Uterus (tissue), 2 donors: Measurements from ENCODE around the gene LDHAL6A.

ENCODE experiments used
- POLR2A ChIP-seq, 2 donors: fragments of 450-650 bp; IDR thresholded peaks; one replicate each; pipeline ENCODE4 v1.6.1; 2016; ENCODE audit warnings: antibody characterized with exemption in 2 of 2, mild to moderate bottlenecking in 1 of 2, moderate library complexity in 1 of 2
- TF ChIP-seq, protein P1 (sequence below), 4 experiments: fragments of 200-600 bp in 2 of 4; fragments of 450-650 bp in 2 of 4; sonication (generic) in 2 of 4; IDR thresholded peaks; one replicate each; pipeline ENCODE4 v1.5.1; 2016 to 2019; ENCODE audit warnings: antibody characterized with exemption in 4 of 4, mild to moderate bottlenecking in 2 of 4, moderate library complexity in 1 of 4

DNA sequence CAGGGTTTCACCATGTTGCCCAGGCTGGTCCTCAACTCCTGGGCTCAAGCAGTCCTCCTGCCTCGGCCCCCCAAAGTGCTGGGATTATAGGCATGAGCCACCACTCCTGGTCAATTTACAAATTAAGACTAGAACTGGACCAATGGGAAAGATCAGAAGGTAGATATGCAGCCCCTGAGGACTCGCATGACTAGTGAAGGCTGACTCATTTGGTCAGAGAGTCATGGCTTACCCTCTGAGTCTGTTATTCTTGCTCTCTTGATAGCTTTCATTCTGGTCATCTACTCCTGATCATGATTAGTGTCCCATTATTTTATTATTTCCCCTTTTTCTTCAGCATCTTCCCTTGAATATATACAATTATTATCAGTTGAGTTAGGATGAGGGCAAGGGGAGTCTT, 2.7 kb upstream of the LDHAL6A start:
- TF ChIP-seq, protein P1, sequence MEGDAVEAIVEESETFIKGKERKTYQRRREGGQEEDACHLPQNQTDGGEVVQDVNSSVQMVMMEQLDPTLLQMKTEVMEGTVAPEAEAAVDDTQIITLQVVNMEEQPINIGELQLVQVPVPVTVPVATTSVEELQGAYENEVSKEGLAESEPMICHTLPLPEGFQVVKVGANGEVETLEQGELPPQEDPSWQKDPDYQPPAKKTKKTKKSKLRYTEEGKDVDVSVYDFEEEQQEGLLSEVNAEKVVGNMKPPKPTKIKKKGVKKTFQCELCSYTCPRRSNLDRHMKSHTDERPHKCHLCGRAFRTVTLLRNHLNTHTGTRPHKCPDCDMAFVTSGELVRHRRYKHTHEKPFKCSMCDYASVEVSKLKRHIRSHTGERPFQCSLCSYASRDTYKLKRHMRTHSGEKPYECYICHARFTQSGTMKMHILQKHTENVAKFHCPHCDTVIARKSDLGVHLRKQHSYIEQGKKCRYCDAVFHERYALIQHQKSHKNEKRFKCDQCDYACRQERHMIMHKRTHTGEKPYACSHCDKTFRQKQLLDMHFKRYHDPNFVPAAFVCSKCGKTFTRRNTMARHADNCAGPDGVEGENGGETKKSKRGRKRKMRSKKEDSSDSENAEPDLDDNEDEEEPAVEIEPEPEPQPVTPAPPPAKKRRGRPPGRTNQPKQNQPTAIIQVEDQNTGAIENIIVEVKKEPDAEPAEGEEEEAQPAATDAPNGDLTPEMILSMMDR (IDR thresholded peaks at IDR 0.05) = no peak
- TF ChIP-seq POLR2A (IDR thresholded peaks at IDR 0.05) = no peak
